ACHN (cell line): ENCODE results near the gene SVBP.
"Not testable (repeated sequence)": the region's sequence is repeated elsewhere in the genome, so short reads cannot be mapped to it uniquely, and the experiment has no call there.

Experiments
- DNase-seq: peaks from one replicate; pipeline ENCODE4 v3.0.0-alpha.2; 2015
- in situ Hi-C: cut with HindIII; loops from 2 replicates; pipeline ENCODE4 v1.10.0; 2017; ENCODE audit warnings: low sequenced_read_pairs, low pct_ligation_motif_present, low pct_unique_long_range_greater_than_20kb

Gene SVBP, protein sequence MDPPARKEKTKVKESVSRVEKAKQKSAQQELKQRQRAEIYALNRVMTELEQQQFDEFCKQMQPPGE

DNA sequence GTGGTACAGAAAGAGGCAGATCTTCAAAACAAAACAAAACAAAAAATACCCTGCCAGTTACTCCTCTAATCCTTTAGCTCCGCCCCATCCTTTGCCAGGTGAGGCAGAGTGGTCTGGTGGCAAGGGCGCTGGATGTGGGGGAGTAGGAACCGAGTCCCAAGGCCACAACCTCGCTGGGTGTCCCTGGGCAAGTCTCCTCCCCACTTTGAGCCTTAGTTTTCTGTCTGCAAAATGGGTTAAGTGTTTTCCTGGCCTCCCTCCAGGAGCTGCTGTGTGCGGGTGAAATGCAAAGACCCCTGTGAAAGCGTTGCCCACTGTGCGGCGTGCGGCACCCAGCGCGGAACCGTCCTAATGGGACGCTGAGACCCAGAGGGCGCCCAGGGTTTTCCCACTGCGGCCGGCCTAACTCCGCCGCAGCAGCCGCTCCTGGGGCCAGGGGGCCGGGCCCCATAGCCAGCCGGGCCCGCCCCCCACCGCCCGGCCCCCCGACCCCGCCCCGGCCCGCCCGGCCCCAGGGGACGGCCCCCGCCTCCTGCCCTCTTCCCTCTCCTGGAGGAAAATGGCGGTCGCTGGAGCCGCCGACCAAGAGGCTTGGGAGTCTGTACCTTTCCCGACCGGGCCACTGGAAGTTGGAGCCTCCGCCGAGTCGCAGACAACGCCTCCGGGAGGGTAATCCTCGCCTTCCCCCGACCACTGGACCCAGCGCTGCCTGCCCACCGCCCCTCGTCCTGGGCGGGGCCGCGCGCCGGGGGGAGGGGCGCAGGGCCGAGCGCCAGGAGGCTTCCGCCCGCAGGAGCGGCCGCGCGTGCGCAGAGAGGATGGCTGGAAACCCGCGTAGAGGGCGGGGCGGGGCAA lies at the start of gene SVBP, which contains the start of gene ERMAP:
Gene SVBP (minus strand): TSS at position 813 of the 855 bp plus-strand sequence. CDS start 853 bp downstream, outside the sequence.
Gene ERMAP (plus strand): TSS at position 538 of the 855 bp plus-strand sequence. CDS start 13,327 bp downstream, outside the sequence.
- in situ Hi-C loops, result no loop called here
- peak; percentile 80 for DNase-seq

GRCh38 chr1:42866549-42866948 lies 49.4 kb upstream of the SVBP start:
- DNase-seq, result no peak
- in situ Hi-C loops, result no loop called here

GRCh38 chr1:42861014-42861399 lies 43.8 kb upstream of the SVBP start:
- in situ Hi-C loops, result no loop called here
- no peak for DNase-seq

DNA sequence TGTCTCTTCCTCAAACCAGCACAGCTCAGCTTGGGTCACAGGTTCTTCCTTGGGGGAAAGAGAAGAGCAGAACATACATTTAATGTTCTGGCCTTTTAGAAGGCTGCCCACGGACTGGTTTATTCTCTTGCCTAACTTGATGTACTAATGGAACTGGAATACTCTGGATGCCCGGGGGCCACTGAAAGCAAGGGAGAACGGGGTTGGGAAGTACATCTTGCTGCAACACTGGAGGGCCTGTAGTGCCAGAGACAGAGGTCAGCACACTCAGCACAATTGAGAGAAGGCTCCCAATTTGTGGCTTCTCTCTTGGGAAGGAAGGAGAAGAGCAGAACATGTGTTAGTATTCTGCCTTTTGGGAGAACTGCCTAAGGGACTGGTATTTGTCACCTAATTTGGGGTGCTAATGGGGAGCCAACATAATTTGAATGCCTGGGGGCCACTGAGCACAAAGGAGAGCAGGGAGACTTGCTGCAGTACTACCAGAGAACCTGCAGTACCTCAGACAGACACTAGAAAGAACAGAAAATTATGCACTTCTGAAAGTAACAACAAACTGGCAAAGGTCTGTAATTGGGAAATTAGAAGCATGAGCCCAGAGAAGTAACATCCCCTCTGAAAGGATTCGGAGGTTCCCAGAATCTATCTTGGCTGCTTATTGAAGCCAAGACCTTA lies 43.3 kb upstream of the SVBP start:
- DNase-seq, result no peak
- in situ Hi-C loops, result no loop called here

- DNase-seq, in situ Hi-C loops: not testable (repeated sequence)
Observed at GRCh38 chr1:42859366-42859765, 42.2 kb upstream of the SVBP start.

DNA sequence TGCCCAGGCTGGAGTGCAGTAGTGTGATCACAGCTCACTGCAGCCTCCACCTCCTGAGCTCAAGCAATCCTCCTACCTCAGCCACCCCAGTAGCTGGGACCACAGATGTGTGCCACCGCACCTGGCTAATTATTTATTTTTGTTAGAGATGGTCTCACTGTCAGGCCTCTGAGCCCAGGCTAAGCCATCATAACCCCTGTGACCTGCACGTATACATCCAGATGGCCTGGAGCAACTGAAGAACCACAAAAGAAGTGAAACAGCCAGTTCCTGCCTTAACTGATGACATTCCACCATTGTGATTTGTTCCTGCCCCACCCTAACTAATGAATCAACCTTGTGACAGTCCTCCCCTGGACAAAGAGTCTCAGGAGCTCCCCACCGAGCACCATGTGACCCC lies 39.4 kb upstream of the SVBP start:
- in situ Hi-C loops, DNase-seq: not testable (repeated sequence)

DNA sequence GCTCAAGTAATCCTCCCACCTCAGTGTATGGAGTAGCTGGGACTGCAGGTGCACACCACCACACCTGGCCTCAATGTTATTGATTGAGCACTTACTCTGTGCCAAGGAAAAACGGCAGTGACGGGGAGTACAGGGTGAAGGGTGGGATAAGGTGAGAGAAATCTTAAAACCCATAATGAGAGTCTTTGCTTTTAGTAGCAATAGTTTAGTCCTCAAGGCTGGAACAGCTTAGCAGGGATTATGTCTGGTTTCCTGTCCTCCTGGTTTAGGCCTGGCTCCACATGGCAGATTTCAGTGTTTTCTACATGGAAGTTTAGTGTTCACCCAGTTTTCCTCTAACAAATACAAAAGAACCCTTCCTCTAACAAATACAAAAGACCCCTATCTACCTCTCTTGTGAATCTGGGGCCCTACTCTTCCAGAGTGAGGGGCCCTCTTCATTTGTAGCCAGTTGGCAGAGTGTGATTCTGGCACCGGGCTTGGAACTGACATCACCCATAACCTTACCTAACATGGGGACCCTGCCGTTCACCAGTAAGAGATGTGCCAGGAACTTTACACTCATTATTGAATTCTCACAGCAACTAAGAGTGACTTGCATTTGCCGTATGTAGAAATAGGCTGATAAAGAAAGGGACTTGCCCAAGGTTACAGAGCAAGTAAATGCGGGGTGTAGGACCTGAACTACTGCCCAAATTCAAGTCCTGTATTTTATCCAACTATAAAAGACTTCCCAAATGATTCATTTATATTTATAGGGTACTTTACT lies 36.1 kb upstream of the SVBP start:
- DNase-seq, result no peak
- in situ Hi-C loops, result no loop called here

GRCh38 chr1:42852608-42852980 lies 35.4 kb upstream of the SVBP start:
- no peak for DNase-seq
- in situ Hi-C loops, result no loop called here

- no peak for DNase-seq
- in situ Hi-C loops, result no loop called here
Observed at GRCh38 chr1:42851960-42852607, 34.9 kb upstream of the SVBP start.

GRCh38 chr1:42851420-42851819 lies 34.2 kb upstream of the SVBP start:
- DNase-seq, result no peak
- in situ Hi-C loops, result no loop called here

- in situ Hi-C loops, result no loop called here
- DNase-seq, result no peak
Observed at GRCh38 chr1:42849944-42850343, 32.7 kb upstream of the SVBP start.

- DNase-seq, result no peak
- in situ Hi-C loops, result no loop called here
Observed at GRCh38 chr1:42848823-42849537, 31.8 kb upstream of the SVBP start.

GRCh38 chr1:42847721-42848460 lies 30.7 kb upstream of the SVBP start:
- in situ Hi-C loops, result no loop called here
- no peak for DNase-seq

GRCh38 chr1:42847111-42847595 lies 30.0 kb upstream of the SVBP start:
- no peak for DNase-seq
- in situ Hi-C loops, result no loop called here

- peak; percentile 94 for DNase-seq
- in situ Hi-C loops, result no loop called here
Observed at GRCh38 chr1:42846257-42847110, 29.3 kb upstream of the SVBP start, which contains the start of gene ZNF691. Gene ZNF691 (plus strand): TSS chr1:42846613. CDS start chr1:42849659, 3,046 bp downstream.

GRCh38 chr1:42845866-42846256 lies 28.7 kb upstream of the SVBP start:
- in situ Hi-C loops, result no loop called here
- no peak for DNase-seq
